A549 (cell line): ENCODE measurements around the gene KCNJ10.

Experiments
- CHD2 ChIP-seq: fragments of 150-350 bp; IDR thresholded peaks from 2 replicates; pipeline ENCODE4 v1.6.1; 2014; ENCODE audit warnings: low read length; ENCODE audit not compliant: partially characterized antibody
- CTCF ChIP-seq: fragments of >200 bp; sonication (Bioruptor Twin); formaldehyde crosslinking; IDR thresholded peaks from 3 replicates; pipeline ENCODE4 v1.5.1; 2016
- EHMT2 ChIP-seq: fragments of 200-600 bp; sonication (generic); IDR thresholded peaks from 2 replicates; pipeline ENCODE4 v1.6.1; 2016; ENCODE audit warnings: antibody characterized with exemption, low read depth, mild to moderate bottlenecking, moderate library complexity
- HMGXB4 ChIP-seq: fragments of 250-450 bp; sonication (Bioruptor Pico); IDR thresholded peaks from 2 replicates; pipeline ENCODE4 v1.5.0; 2021; ENCODE audit warnings: mild to moderate bottlenecking, moderate library complexity, borderline replicate concordance
- PHF8 ChIP-seq: fragments of 200-600 bp; sonication (generic); IDR thresholded peaks from 2 replicates; pipeline ENCODE4 v1.6.1; 2016; ENCODE audit warnings: low read depth, mild to moderate bottlenecking, antibody characterized with exemption, moderate library complexity, borderline replicate concordance
- RAD21 ChIP-seq, 2 experiments: fragments of >200 bp in 1 of 2; sonication (Bioruptor Twin) in 1 of 2; formaldehyde crosslinking in 1 of 2; IDR thresholded peaks in 1 of 2; conservative IDR thresholded peaks in 1 of 2; 2 replicates in 1 of 2; 3 replicates in 1 of 2; pipeline ENCODE4 v1.6.1; 2012 to 2018; ENCODE audit warnings: inconsistent platforms in 1 of 2
- USF2 ChIP-seq: fragments of 450-650 bp; IDR thresholded peaks from 2 replicates; pipeline ENCODE4 v1.6.1; 2014; ENCODE audit warnings: antibody characterized with exemption
- ZFP36 ChIP-seq: fragments of 450-650 bp; IDR thresholded peaks from 2 replicates; pipeline ENCODE4 v1.6.1; 2014; ENCODE audit warnings: borderline replicate concordance; ENCODE audit not compliant: partially characterized antibody

- TF ChIP-seq CTCF (no peak), HMGXB4 (CRISPR knock-in tag) (no peak), CHD2 (no peak), PHF8 (no peak), ZFP36 (no peak), EHMT2 (no peak), RAD21 (conservative IDR thresholded peaks at IDR 0.05 in 1 of 2, IDR thresholded peaks at IDR 0.05 in 1 of 2) (no peak), USF2 (no peak)
Observed at GRCh38 chr1:160053548-160054365, 16.2 kb downstream of the KCNJ10 start.
